Measurements from ENCODE around the gene CES3. TPM values are rescaled to one million over a fixed set of nuclear protein-coding genes. Genes with fewer than 3 reads are reported as not detected.

The CES3 gene
- total RNA-seq, 1 donor from 2014 or later: 0.29 TPM

GRCh38 chr16:66949472-66949871 is 11.6 kb upstream of the CES3 start:
- ChIA-PET CTCF (interaction anchor here (1.1 kb wide), 1 partner anchor 206 kb away, joined by 4 read pairs; no protein-coding TSS in a partner anchor), POLR2A (interaction anchor here (0.6 kb wide), 1 partner anchor 1797 kb away, joined by 3 read pairs; no protein-coding TSS in a partner anchor)
- Mint-ChIP-seq H3K9me3 (no peaks in the 10 kb centered on the region), H3K4me1 (peaks cover 17% of the 10 kb centered on the region), H3K4me3 (peak overlapping the region; percentile 42), H3K27me3 (peaks cover 24% of the 10 kb centered on the region), H3K36me3 (ENCODE audit: low read depth) (no peaks in the 10 kb centered on the region), H3K27ac (no peak overlapping the region)
- intact Hi-C loops (cut with micrococcal nuclease): loop anchor here (5.0 kb wide), 1 partner anchor 67 kb away; the partner anchor contains the start of gene PDP2
- ATAC-seq (ENCODE audit: low read depth) (no peak), DNase-seq (no peak)
- TF ChIP-seq, protein P1, sequence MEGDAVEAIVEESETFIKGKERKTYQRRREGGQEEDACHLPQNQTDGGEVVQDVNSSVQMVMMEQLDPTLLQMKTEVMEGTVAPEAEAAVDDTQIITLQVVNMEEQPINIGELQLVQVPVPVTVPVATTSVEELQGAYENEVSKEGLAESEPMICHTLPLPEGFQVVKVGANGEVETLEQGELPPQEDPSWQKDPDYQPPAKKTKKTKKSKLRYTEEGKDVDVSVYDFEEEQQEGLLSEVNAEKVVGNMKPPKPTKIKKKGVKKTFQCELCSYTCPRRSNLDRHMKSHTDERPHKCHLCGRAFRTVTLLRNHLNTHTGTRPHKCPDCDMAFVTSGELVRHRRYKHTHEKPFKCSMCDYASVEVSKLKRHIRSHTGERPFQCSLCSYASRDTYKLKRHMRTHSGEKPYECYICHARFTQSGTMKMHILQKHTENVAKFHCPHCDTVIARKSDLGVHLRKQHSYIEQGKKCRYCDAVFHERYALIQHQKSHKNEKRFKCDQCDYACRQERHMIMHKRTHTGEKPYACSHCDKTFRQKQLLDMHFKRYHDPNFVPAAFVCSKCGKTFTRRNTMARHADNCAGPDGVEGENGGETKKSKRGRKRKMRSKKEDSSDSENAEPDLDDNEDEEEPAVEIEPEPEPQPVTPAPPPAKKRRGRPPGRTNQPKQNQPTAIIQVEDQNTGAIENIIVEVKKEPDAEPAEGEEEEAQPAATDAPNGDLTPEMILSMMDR (IDR thresholded peaks at IDR 0.05): no peak

DNA sequence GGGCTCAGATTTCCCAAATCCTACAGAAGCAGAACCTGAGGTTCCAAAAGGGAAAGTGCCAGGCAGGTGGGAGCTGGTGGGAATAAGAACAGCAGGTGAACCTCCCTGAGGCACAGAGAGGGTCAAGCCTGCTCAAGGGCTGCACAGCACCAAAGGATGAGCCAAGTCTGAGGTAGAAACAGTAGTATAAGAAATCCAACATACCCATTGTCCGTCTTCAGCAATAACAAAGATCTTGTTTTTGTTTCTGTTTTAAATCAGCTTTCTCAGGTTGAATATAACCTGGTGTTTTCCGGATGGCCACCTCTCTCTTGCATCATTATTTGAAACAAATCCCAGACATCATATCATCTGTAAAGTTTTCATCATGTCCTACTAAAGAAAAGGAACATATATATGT is 10.6 kb upstream of the CES3 start:
- ChIA-PET CTCF (no interaction called here), POLR2A (no interaction called here)
- Mint-ChIP-seq H3K9me3 (no peaks in the 10 kb centered on the region), H3K27me3 (peaks cover 24% of the 10 kb centered on the region), H3K27ac (no peak overlapping the region), H3K36me3 (ENCODE audit: low read depth) (no peaks in the 10 kb centered on the region), H3K4me3 (no peak overlapping the region), H3K4me1 (peaks cover 17% of the 10 kb centered on the region)
- intact Hi-C loops (cut with micrococcal nuclease): no loop called here
- ATAC-seq (ENCODE audit: low read depth) (no peak), DNase-seq (no peak)
- TF ChIP-seq, protein P1 (IDR thresholded peaks at IDR 0.05): no peak

- peaks cover 24% of the 10 kb centered on the region for H3K27me3 Mint-ChIP-seq
- H3K27ac Mint-ChIP-seq: no peak overlapping the region
- no peak for ATAC-seq (ENCODE audit: low read depth)
- DNase-seq: no peak
- intact Hi-C loops (cut with micrococcal nuclease): no loop called here
- ChIA-PET POLR2A (no interaction called here), CTCF (interaction anchor here (1.3 to 1.7 kb wide), 2 partner anchors 10 to 206 kb away, joined by 3 to 4 read pairs; partner anchors contain the start of gene CES3)
- no peaks in the 10 kb centered on the region for H3K9me3 Mint-ChIP-seq
- H3K4me1 Mint-ChIP-seq: peaks cover 17% of the 10 kb centered on the region
- TF ChIP-seq, protein P1 (IDR thresholded peaks at IDR 0.05): no peak
- H3K4me3 Mint-ChIP-seq: no peak overlapping the region
- H3K36me3 Mint-ChIP-seq (ENCODE audit: low read depth): no peaks in the 10 kb centered on the region
Measured at GRCh38 chr16:66950971-66951790, 9.9 kb upstream of the CES3 start.

GRCh38 chr16:66952430-66953110 is 8.5 kb upstream of the CES3 start:
- ATAC-seq (ENCODE audit: low read depth): no peak

More at GRCh38 chr16:66952430-66953110, 8.5 kb upstream of the CES3 start:
- ChIA-PET CTCF (interaction anchor here (0.9 to 1.7 kb wide), 4 partner anchors 9 to 205 kb away, joined by 3 to 5 read pairs (median 4); partner anchors contain the start of gene CES3), POLR2A (no interaction called here)
- peaks cover 23% of the 10 kb centered on the region for H3K27me3 Mint-ChIP-seq
- H3K9me3 Mint-ChIP-seq: no peaks in the 10 kb centered on the region
- TF ChIP-seq, protein P1 (IDR thresholded peaks at IDR 0.05): no peak
- peaks cover 12% of the 10 kb centered on the region for H3K4me1 Mint-ChIP-seq
- H3K27ac Mint-ChIP-seq: no peak overlapping the region
- H3K36me3 Mint-ChIP-seq (ENCODE audit: low read depth): no peaks in the 10 kb centered on the region
- H3K4me3 Mint-ChIP-seq: no peak overlapping the region
- intact Hi-C loops (cut with micrococcal nuclease): no loop called here
- no peak for DNase-seq

Data from activated B cell treated with CpG ODN at 0.5 μM for 24 hours (primary cell).